ENCODE data around the gene CFAP100. TPM values are rescaled to one million over a fixed set of nuclear protein-coding genes. Genes with fewer than 3 reads are reported as not detected.

The CFAP100 gene
- total RNA-seq, 1 experiment from 2014 or later = not detected

GRCh38 chr3:126438186-126438585, 43.5 kb downstream of the CFAP100 start:
- TF ChIP-seq CTCF (conservative IDR thresholded peaks at IDR 0.05) (no peak), EZH2 (IDR thresholded peaks at IDR 0.05; ENCODE audit: low read depth) (no peak)
- POLR2A ChIA-PET (ENCODE audit: unreplicated experiment) = no interaction called here
- DNase-seq = no peak
- Histone ChIP-seq H3K4me2 (no peak overlapping the region), H3F3A (ENCODE audit: insufficient read depth, low read depth) (no peaks in the 10 kb centered on the region), H3K36me3 (ENCODE audit: low read depth) (no peaks in the 10 kb centered on the region), H3K4me3 (no peak overlapping the region), H2AFZ (no peak overlapping the region), H4K20me1 (ENCODE audit: insufficient read depth) (0 out of 2 replicates have a peak, but pooled peaks cover 4% of the 10 kb centered on the region), H3K4me1 (replicated peaks; ENCODE audit: insufficient read depth) (no peaks in the 10 kb centered on the region), H3K79me2 (ENCODE audit: low read depth) (no peaks in the 10 kb centered on the region), H3K9me3 (ENCODE audit: insufficient read depth, low read depth) (no peaks in the 10 kb centered on the region), H3K27ac (no peak overlapping the region), H3K27me3 (ENCODE audit: insufficient read depth, low read depth) (no peaks in the 10 kb centered on the region), H3K9me2 (ENCODE audit: insufficient read depth) (no peaks in the 10 kb centered on the region)
- intact Hi-C loops (cut with micrococcal nuclease; ENCODE audit: unreplicated experiment) = no loop called here
- no TSS peak for BruUV-seq (replicated peaks)
- CTCF ChIA-PET = no interaction called here

GRCh38 chr3:126438746-126439145, 44.0 kb downstream of the CFAP100 start:
- no peaks in the 10 kb centered on the region for H3K4me1 ChIP-seq (replicated peaks; ENCODE audit: insufficient read depth)
- TF ChIP-seq CTCF (conservative IDR thresholded peaks at IDR 0.05) = no peak
- TF ChIP-seq EZH2 (IDR thresholded peaks at IDR 0.05; ENCODE audit: low read depth) = no peak
- ChIA-PET POLR2A (ENCODE audit: unreplicated experiment) (no interaction called here), CTCF (no interaction called here)
- H2AFZ ChIP-seq = no peak overlapping the region
- no peaks in the 10 kb centered on the region for H3F3A ChIP-seq (ENCODE audit: insufficient read depth, low read depth)
- intact Hi-C loops (cut with micrococcal nuclease; ENCODE audit: unreplicated experiment) = no loop called here
- no peaks in the 10 kb centered on the region for H3K36me3 ChIP-seq (ENCODE audit: low read depth)
- DNase-seq = no peak
- no peaks in the 10 kb centered on the region for H3K9me3 ChIP-seq (ENCODE audit: insufficient read depth, low read depth)
- H3K4me3 ChIP-seq = no peak overlapping the region
- no peaks in the 10 kb centered on the region for H3K9me2 ChIP-seq (ENCODE audit: insufficient read depth)
- H3K27me3 ChIP-seq (ENCODE audit: insufficient read depth, low read depth) = no peaks in the 10 kb centered on the region
- H3K79me2 ChIP-seq (ENCODE audit: low read depth) = no peaks in the 10 kb centered on the region
- BruUV-seq (replicated peaks) = no TSS peak
- no peak overlapping the region for H3K27ac ChIP-seq
- 0 out of 2 replicates have a peak, but pooled peaks cover 4% of the 10 kb centered on the region for H4K20me1 ChIP-seq (ENCODE audit: insufficient read depth)
- no peak overlapping the region for H3K4me2 ChIP-seq

- H3K27ac ChIP-seq = no peak overlapping the region
Measured at GRCh38 chr3:126439346-126439967, 44.7 kb downstream of the CFAP100 start.

More at GRCh38 chr3:126439346-126439967, 44.7 kb downstream of the CFAP100 start:
- no peaks in the 10 kb centered on the region for H3K9me2 ChIP-seq (ENCODE audit: insufficient read depth)
- no TSS peak for BruUV-seq (replicated peaks)
- H3K9me3 ChIP-seq (ENCODE audit: insufficient read depth, low read depth) = no peaks in the 10 kb centered on the region
- ChIA-PET CTCF (interaction anchor here (0.6 kb wide), 1 partner anchor 306 kb away, joined by 3 read pairs; no protein-coding TSS in a partner anchor), POLR2A (ENCODE audit: unreplicated experiment) (no interaction called here)
- no peaks in the 10 kb centered on the region for H3K27me3 ChIP-seq (ENCODE audit: insufficient read depth, low read depth)
- H3F3A ChIP-seq (ENCODE audit: insufficient read depth, low read depth) = no peaks in the 10 kb centered on the region
- intact Hi-C loops (cut with micrococcal nuclease; ENCODE audit: unreplicated experiment) = no loop called here
- H3K4me1 ChIP-seq (replicated peaks; ENCODE audit: insufficient read depth) = no peaks in the 10 kb centered on the region
- no peak overlapping the region for H3K4me2 ChIP-seq
- no peak for DNase-seq
- H3K4me3 ChIP-seq = no peak overlapping the region
- 0 out of 2 replicates have a peak, but pooled peaks cover 4% of the 10 kb centered on the region for H4K20me1 ChIP-seq (ENCODE audit: insufficient read depth)
- no peak overlapping the region for H2AFZ ChIP-seq
- no peaks in the 10 kb centered on the region for H3K79me2 ChIP-seq (ENCODE audit: low read depth)
- H3K36me3 ChIP-seq (ENCODE audit: low read depth) = no peaks in the 10 kb centered on the region
- TF ChIP-seq EZH2 (IDR thresholded peaks at IDR 0.05; ENCODE audit: low read depth) (no peak), CTCF (conservative IDR thresholded peaks at IDR 0.05) (no peak)

Measured in PC-9 (cell line).